Karpas-422 (cell line): ENCODE results near the gene SEPSECS. TPM values are rescaled to one million over a fixed set of nuclear protein-coding genes. Genes with fewer than 3 reads are reported as not detected.

Source experiments
- DNase-seq: peaks from one replicate; pipeline ENCODE4 v3.0.0-alpha.2; 2015
- H2AFZ ChIP-seq: fragments of 200-600 bp; sonication (generic); 2 replicates; pipeline ENCODE4 v1.6.1; 2014; ENCODE audit warnings: antibody characterized with exemption, low read length, mixed read lengths
- H3K27ac ChIP-seq: fragments of 200-600 bp; sonication (generic); 2 replicates; pipeline ENCODE4 v1.5.1; 2014; ENCODE audit warnings: mild to moderate bottlenecking, low read length, moderate library complexity
- H3K27me3 ChIP-seq: fragments of 200-600 bp; sonication (generic); 2 replicates; pipeline ENCODE4 v1.6.1; 2014; ENCODE audit warnings: low read length, mixed read lengths
- H3K36me3 ChIP-seq: fragments of 200-600 bp; sonication (generic); 2 replicates; pipeline ENCODE4 v1.6.1; 2014; ENCODE audit warnings: low read length, mixed read lengths; ENCODE audit not compliant: insufficient read depth
- H3K4me1 ChIP-seq: fragments of 200-600 bp; sonication (generic); 2 replicates; pipeline ENCODE4 v1.6.1; 2014; ENCODE audit warnings: mild to moderate bottlenecking, low read length, mixed read lengths
- H3K4me2 ChIP-seq: fragments of 200-600 bp; sonication (generic); 2 replicates; pipeline ENCODE4 v1.6.1; 2014; ENCODE audit warnings: low read length, low read depth, mild to moderate bottlenecking; ENCODE audit not compliant: poor library complexity, severe bottlenecking
- H3K4me3 ChIP-seq: fragments of 200-600 bp; sonication (generic); 2 replicates; pipeline ENCODE4 v1.5.1; 2014; ENCODE audit warnings: mild to moderate bottlenecking, antibody characterized with exemption, low read length, mixed read lengths
- H3K79me2 ChIP-seq: fragments of 200-600 bp; sonication (generic); 2 replicates; pipeline ENCODE4 v1.6.1; 2014; ENCODE audit warnings: mild to moderate bottlenecking, low read length, mixed read lengths
- H3K9ac ChIP-seq: fragments of 200-600 bp; sonication (generic); 2 replicates; pipeline ENCODE4 v1.6.0; 2014; ENCODE audit warnings: low read length
- H3K9me2 ChIP-seq: fragments of 200-600 bp; sonication (generic), shearing (Covaris generic); replicated peaks from 2 replicates; pipeline ENCODE4 v1.6.0; 2014; ENCODE audit warnings: mild to moderate bottlenecking, low read length, moderate library complexity; ENCODE audit not compliant: insufficient read depth
- H3K9me3 ChIP-seq: fragments of 300-700, 200-600 bp; sonication (generic); 2 replicates; pipeline ENCODE4 v1.6.1; 2014; ENCODE audit warnings: low read length, mixed read lengths
- H4K20me1 ChIP-seq: fragments of 200-600 bp; sonication (generic); 2 replicates; pipeline ENCODE4 v1.6.1; 2014; ENCODE audit warnings: mild to moderate bottlenecking, antibody characterized with exemption, low read length, low read depth; ENCODE audit not compliant: insufficient read depth
- total RNA-seq: library from RNA; depleted of rRNA; stranded (reverse); fragments of >200 nt; shearing (Covaris generic); gene quantifications from 2 replicates; pipeline ENCODE4 v1.2.3, GENCODE V29; 2014; ENCODE audit warnings: low replicate concordance

SEPSECS gene
- total RNA-seq, 1 experiment from 2014 or later, result 11.1 TPM

- Histone ChIP-seq H3K9me3 (no peaks in the 10 kb centered on the region), H3K79me2 (no peaks in the 10 kb centered on the region), H3K27ac (no peak overlapping the region), H3K36me3 (no peaks in the 10 kb centered on the region), H3K4me2 (no peak overlapping the region), H3K9ac (no peak overlapping the region), H2AFZ (no peak overlapping the region), H3K27me3 (no peaks in the 10 kb centered on the region), H3K9me2 (no peaks in the 10 kb centered on the region), H3K4me3 (no peak overlapping the region), H4K20me1 (no peaks in the 10 kb centered on the region), H3K4me1 (no peaks in the 10 kb centered on the region; the same call in 1 of the 2 replicates)
- DNase-seq, result no peak
These were observed 18.6 kb upstream of the SEPSECS start for GRCh38 chr4:25178838-25179261.

- H3K4me3 ChIP-seq, result no peak overlapping the region
- H4K20me1 ChIP-seq, result no peaks in the 10 kb centered on the region
- H3K4me1 ChIP-seq, result no peaks in the 10 kb centered on the region; the same call in 1 of the 2 replicates
- no peak overlapping the region for H3K4me2 ChIP-seq
- H3K27me3 ChIP-seq, result no peaks in the 10 kb centered on the region
- H3K79me2 ChIP-seq, result no peaks in the 10 kb centered on the region
- no peaks in the 10 kb centered on the region for H3K36me3 ChIP-seq
- DNase-seq, result no peak
- no peaks in the 10 kb centered on the region for H3K9me3 ChIP-seq
- H3K9me2 ChIP-seq, result no peaks in the 10 kb centered on the region
- no peak overlapping the region for H2AFZ ChIP-seq
- no peak overlapping the region for H3K27ac ChIP-seq
- no peak overlapping the region for H3K9ac ChIP-seq
These were observed 16.9 kb upstream of the SEPSECS start for GRCh38 chr4:25177147-25177546.

- H3K9me2 ChIP-seq, result no peaks in the 10 kb centered on the region
- H3K36me3 ChIP-seq, result no peaks in the 10 kb centered on the region
- H3K9ac ChIP-seq, result no peak overlapping the region
- no peaks in the 10 kb centered on the region for H4K20me1 ChIP-seq
- DNase-seq, result no peak
- no peak overlapping the region for H3K27ac ChIP-seq
- H3K9me3 ChIP-seq, result no peaks in the 10 kb centered on the region
- no peaks in the 10 kb centered on the region for H3K27me3 ChIP-seq
- no peaks in the 10 kb centered on the region for H3K4me1 ChIP-seq
- no peak overlapping the region for H3K4me2 ChIP-seq
- no peak overlapping the region for H3K4me3 ChIP-seq
- H3K79me2 ChIP-seq, result no peaks in the 10 kb centered on the region
- H2AFZ ChIP-seq, result no peak overlapping the region
These were observed 14.4 kb upstream of the SEPSECS start for GRCh38 chr4:25174674-25175073.

- H3K36me3 ChIP-seq, result no peaks in the 10 kb centered on the region
- H3K9me2 ChIP-seq, result no peaks in the 10 kb centered on the region
- H3K4me1 ChIP-seq, result no peaks in the 10 kb centered on the region
- H3K79me2 ChIP-seq, result no peaks in the 10 kb centered on the region
- H4K20me1 ChIP-seq, result no peaks in the 10 kb centered on the region
- no peaks in the 10 kb centered on the region for H3K27me3 ChIP-seq
- no peak overlapping the region for H3K9ac ChIP-seq
- no peak for DNase-seq
- no peak overlapping the region for H3K4me2 ChIP-seq
- no peak overlapping the region for H2AFZ ChIP-seq
- H3K4me3 ChIP-seq, result no peak overlapping the region
- no peak overlapping the region for H3K27ac ChIP-seq
- H3K9me3 ChIP-seq, result no peaks in the 10 kb centered on the region
These were observed 13.0 kb upstream of the SEPSECS start for GRCh38 chr4:25172961-25173915.

- Histone ChIP-seq H3K79me2 (no peaks in the 10 kb centered on the region), H3K9me2 (no peaks in the 10 kb centered on the region), H3K4me2 (no peak overlapping the region), H4K20me1 (no peaks in the 10 kb centered on the region), H2AFZ (no peak overlapping the region), H3K27me3 (no peaks in the 10 kb centered on the region), H3K9me3 (no peaks in the 10 kb centered on the region), H3K36me3 (no peaks in the 10 kb centered on the region), H3K4me1 (no peaks in the 10 kb centered on the region), H3K4me3 (no peak overlapping the region), H3K27ac (no peak overlapping the region), H3K9ac (no peak overlapping the region)
- no peak for DNase-seq
These were observed 11.1 kb upstream of the SEPSECS start for GRCh38 chr4:25171201-25171865.

- Histone ChIP-seq H3K9me2 (no peaks in the 10 kb centered on the region), H3K36me3 (no peaks in the 10 kb centered on the region), H3K9me3 (no peaks in the 10 kb centered on the region), H3K27me3 (no peaks in the 10 kb centered on the region), H3K9ac (no peak overlapping the region), H3K4me3 (no peak overlapping the region), H3K4me1 (no peaks in the 10 kb centered on the region), H4K20me1 (no peaks in the 10 kb centered on the region), H3K4me2 (no peak overlapping the region), H3K27ac (no peak overlapping the region), H2AFZ (no peak overlapping the region), H3K79me2 (no peaks in the 10 kb centered on the region)
- DNase-seq, result no peak
These were observed 9.2 kb upstream of the SEPSECS start for GRCh38 chr4:25169446-25169845.

- no peaks in the 10 kb centered on the region for H3K9me2 ChIP-seq
- H3K79me2 ChIP-seq, result peaks cover 17% of the 10 kb centered on the region
- no peak overlapping the region for H2AFZ ChIP-seq
- H3K9ac ChIP-seq, result no peak overlapping the region
- no peaks in the 10 kb centered on the region for H3K9me3 ChIP-seq
- peaks cover 14% of the 10 kb centered on the region for H3K4me1 ChIP-seq
- no peaks in the 10 kb centered on the region for H3K27me3 ChIP-seq
- no peaks in the 10 kb centered on the region for H3K36me3 ChIP-seq
- H3K4me2 ChIP-seq, result no peak overlapping the region
- DNase-seq, result no peak
- H3K27ac ChIP-seq, result no peak overlapping the region
- no peak overlapping the region for H3K4me3 ChIP-seq
- no peaks in the 10 kb centered on the region for H4K20me1 ChIP-seq
These were observed 5.7 kb upstream of the SEPSECS start for GRCh38 chr4:25165916-25166315.

- H3K4me2 ChIP-seq, result no peak overlapping the region
These were observed 2.9 kb upstream of the SEPSECS start for GRCh38 chr4:25163196-25163595.

More at GRCh38 chr4:25163196-25163595, 2.9 kb upstream of the SEPSECS start:
- Histone ChIP-seq H3K4me1 (peaks cover 27% of the 10 kb centered on the region), H3K27ac (no peak overlapping the region), H3K9ac (no peak overlapping the region), H3K27me3 (no peaks in the 10 kb centered on the region), H2AFZ (no peak overlapping the region), H3K9me2 (no peaks in the 10 kb centered on the region), H3K36me3 (no peaks in the 10 kb centered on the region), H3K79me2 (peaks cover 29% of the 10 kb centered on the region), H3K9me3 (no peaks in the 10 kb centered on the region), H3K4me3 (no peak overlapping the region), H4K20me1 (no peaks in the 10 kb centered on the region)
- DNase-seq, result no peak
